ENCODE data around the gene ADISSP.

DNA sequence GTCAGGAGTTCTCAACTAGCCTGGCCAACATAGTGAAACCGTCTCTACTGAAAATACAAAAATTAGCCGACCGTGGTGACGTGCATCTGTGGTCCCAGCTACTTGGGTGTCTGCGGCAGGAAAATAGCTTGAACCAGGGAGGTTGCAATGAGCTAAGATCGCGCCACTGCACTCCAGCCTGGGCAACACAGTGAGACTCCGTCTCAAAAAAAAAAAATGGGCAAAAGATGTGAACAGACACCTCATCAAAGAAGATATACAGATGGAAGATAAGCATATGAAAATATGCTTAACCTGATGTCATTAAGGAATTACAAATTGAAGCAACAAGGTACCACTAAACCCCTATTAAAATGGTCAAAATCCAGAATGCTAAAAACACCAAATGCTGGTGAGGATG lies 44.3 kb downstream of the ADISSP start:
- TF ChIP-seq, protein P1, sequence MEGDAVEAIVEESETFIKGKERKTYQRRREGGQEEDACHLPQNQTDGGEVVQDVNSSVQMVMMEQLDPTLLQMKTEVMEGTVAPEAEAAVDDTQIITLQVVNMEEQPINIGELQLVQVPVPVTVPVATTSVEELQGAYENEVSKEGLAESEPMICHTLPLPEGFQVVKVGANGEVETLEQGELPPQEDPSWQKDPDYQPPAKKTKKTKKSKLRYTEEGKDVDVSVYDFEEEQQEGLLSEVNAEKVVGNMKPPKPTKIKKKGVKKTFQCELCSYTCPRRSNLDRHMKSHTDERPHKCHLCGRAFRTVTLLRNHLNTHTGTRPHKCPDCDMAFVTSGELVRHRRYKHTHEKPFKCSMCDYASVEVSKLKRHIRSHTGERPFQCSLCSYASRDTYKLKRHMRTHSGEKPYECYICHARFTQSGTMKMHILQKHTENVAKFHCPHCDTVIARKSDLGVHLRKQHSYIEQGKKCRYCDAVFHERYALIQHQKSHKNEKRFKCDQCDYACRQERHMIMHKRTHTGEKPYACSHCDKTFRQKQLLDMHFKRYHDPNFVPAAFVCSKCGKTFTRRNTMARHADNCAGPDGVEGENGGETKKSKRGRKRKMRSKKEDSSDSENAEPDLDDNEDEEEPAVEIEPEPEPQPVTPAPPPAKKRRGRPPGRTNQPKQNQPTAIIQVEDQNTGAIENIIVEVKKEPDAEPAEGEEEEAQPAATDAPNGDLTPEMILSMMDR (IDR thresholded peaks at IDR 0.05) = no peak
- no peak for TF ChIP-seq POLR2AphosphoS5 (IDR thresholded peaks at IDR 0.05)
